ENCODE data around the gene ERC1.

- TF ChIP-seq TAF1 (IDR thresholded peaks at IDR 0.05; ENCODE audit: low read depth, low read length) (no peak), POLR2AphosphoS5 (IDR thresholded peaks at IDR 0.05; ENCODE audit: low read depth, low read length) (no peak), POLR2A (IDR thresholded peaks at IDR 0.05; ENCODE audit: low read depth, low read length) (no peak), POU2F2 (IDR thresholded peaks at IDR 0.05; ENCODE audit: low read depth, low read length) (no peak), PAX5 (IDR thresholded peaks at IDR 0.05; ENCODE audit: insufficient read depth, low read length, severe bottlenecking) (no peak), SPI1 (IDR thresholded peaks at IDR 0.05; ENCODE audit: low read depth, low read length) (no peak)
Observed at GRCh38 chr12:1424674-1425395, 433.8 kb downstream of the ERC1 start.
